H1 (cell line): ENCODE results near the gene TBK1. TPM values are rescaled to one million over a fixed set of nuclear protein-coding genes. Genes with fewer than 3 reads are reported as not detected.

ENCODE experiments used
- CTCF ChIA-PET: fragments of 300-600 bp; sonication (Branson Sonifier 250); formaldehyde crosslinking; loops from one replicate; lab custom pipeline; 2021; ENCODE audit not compliant: partially characterized antibody; lab: Charles Lee
- POLR2A ChIA-PET: fragments of 300-600 bp; sonication (Branson Sonifier 250); formaldehyde crosslinking; loops from one replicate; lab custom pipeline; 2021; ENCODE audit warnings: inconsistent platforms; ENCODE audit not compliant: partially characterized antibody; lab: Charles Lee
- DNase-seq, 2 experiments: peaks; one replicate each; pipeline versions ENCODE4 v3.0.0 to v3.0.0-alpha.2; 2010 to 2022; ENCODE audit warnings: low spot score in 2 of 2, low read depth in 1 of 2, mixed read lengths in 1 of 2
- FAIRE-seq: peaks from 2 replicates; lab custom pipeline; 2011; peaks lifted over from hg19 to GRCh38; lab: Jason Lieb, UNC
- H2AFZ ChIP-seq: 2 replicates; pipeline ENCODE4 v1.8.1; 2012; ENCODE audit warnings: low read length, inconsistent platforms
- H2AK5ac ChIP-seq: 2 replicates; pipeline ENCODE4 v1.6.1; 2013; ENCODE audit warnings: low read depth, low read length
- H2BK120ac ChIP-seq: replicated peaks from 2 replicates; pipeline ENCODE3; 2013; ENCODE audit warnings: low read depth, low read length, inconsistent platforms
- H2BK12ac ChIP-seq: 2 replicates; pipeline ENCODE4 v1.6.1; 2013; ENCODE audit warnings: low read depth, low read length
- H2BK15ac ChIP-seq: 2 replicates; pipeline ENCODE4 v1.6.1; 2013; ENCODE audit warnings: low read length
- H2BK20ac ChIP-seq: 2 replicates; pipeline ENCODE4 v1.6.1; 2013; ENCODE audit warnings: low read length
- H2BK5ac ChIP-seq: 2 replicates; pipeline ENCODE4 v1.6.1; 2013; ENCODE audit warnings: low read depth, low read length
- H3K14ac ChIP-seq: 2 replicates; pipeline ENCODE4 v1.6.1; 2013; ENCODE audit warnings: inconsistent platforms; ENCODE audit not compliant: insufficient read length
- H3K18ac ChIP-seq: 2 replicates; pipeline ENCODE4 v1.6.1; 2013; ENCODE audit warnings: low read length; ENCODE audit errors: extremely low read depth
- H3K23ac ChIP-seq: 2 replicates; pipeline ENCODE4 v1.6.1; 2013; ENCODE audit warnings: inconsistent platforms; ENCODE audit not compliant: insufficient read length
- H3K23me2 ChIP-seq: 2 replicates; pipeline ENCODE4 v1.6.1; 2013; ENCODE audit warnings: low read depth, low read length
- H3K27ac ChIP-seq: 2 replicates; pipeline ENCODE4 v1.6.1; 2011; ENCODE audit warnings: low read depth, low read length, inconsistent platforms
- H3K27me3 ChIP-seq, 4 experiments: replicated peaks in 1 of 4; 1 replicate in 1 of 4; 2 replicates in 3 of 4; pipeline versions ENCODE4 v1.6.1 to v1.8.1; 2011 to 2013; ENCODE audit warnings: low read length in 3 of 4, mild to moderate bottlenecking in 3 of 4, inconsistent platforms in 2 of 4, mixed read lengths in 2 of 4, moderate library complexity in 1 of 4; ENCODE audit not compliant: control insufficient read depth in 3 of 4, insufficient read depth in 3 of 4; ENCODE audit errors: extremely low read depth in 1 of 4
- H3K36me3 ChIP-seq, 4 experiments: 2 replicates each; pipeline versions ENCODE4 v1.6.1 to v1.8.1; 2011 to 2013; ENCODE audit warnings: mild to moderate bottlenecking in 4 of 4, low read length in 3 of 4, moderate library complexity in 2 of 4, control low read depth in 1 of 4, inconsistent platforms in 1 of 4; ENCODE audit not compliant: insufficient read depth in 4 of 4, control insufficient read depth in 2 of 4
- H3K4ac ChIP-seq: replicated peaks from 2 replicates; pipeline ENCODE3; 2013; ENCODE audit warnings: low read length, low read depth, mixed read lengths, inconsistent platforms; ENCODE audit not compliant: insufficient read length
- H3K4me1 ChIP-seq, 4 experiments: replicated peaks in 1 of 4; 1 replicate in 1 of 4; 2 replicates in 3 of 4; pipeline versions ENCODE4 v1.6.1 to v1.8.1; 2011 to 2013; ENCODE audit warnings: low read length in 3 of 4, inconsistent platforms in 2 of 4, mixed read lengths in 1 of 4; ENCODE audit not compliant: insufficient read depth in 4 of 4, control insufficient read depth in 3 of 4
- H3K4me2 ChIP-seq, 2 experiments: 2 replicates each; pipeline versions ENCODE4 v1.6.1 to v1.8.1; 2011 to 2013; ENCODE audit warnings: low read depth in 2 of 2, low read length in 2 of 2, control low read depth in 1 of 2, inconsistent platforms in 1 of 2, mild to moderate bottlenecking in 1 of 2; ENCODE audit not compliant: insufficient read depth in 1 of 2
- H3K4me3 ChIP-seq, 4 experiments: fragments of 200-600, 300-600 bp in 1 of 4; sonication (generic), shearing (Covaris generic), sonication (Bioruptor Twin) in 1 of 4; 2 replicates each; pipeline versions ENCODE4 v1.5.1 to v1.8.1; 2011 to 2016; ENCODE audit warnings: low read length in 4 of 4, low read depth in 3 of 4, control low read depth in 2 of 4, inconsistent platforms in 2 of 4, mild to moderate bottlenecking in 2 of 4, mixed read lengths in 1 of 4, moderate library complexity in 1 of 4; ENCODE audit not compliant: insufficient read depth in 2 of 4; ENCODE audit errors: extremely low read depth in 1 of 4
- H3K56ac ChIP-seq: replicated peaks from 2 replicates; pipeline ENCODE3; 2013; ENCODE audit warnings: low read depth, mild to moderate bottlenecking, mixed read lengths, low read length, inconsistent platforms; ENCODE audit not compliant: insufficient read length
- H3K79me1 ChIP-seq: 2 replicates; pipeline ENCODE4 v1.6.1; 2013; ENCODE audit warnings: low read depth, low read length, control low read depth
- H3K79me2 ChIP-seq, 2 experiments: 2 replicates each; pipeline versions ENCODE4 v1.6.1 to v1.8.1; 2012 to 2013; ENCODE audit warnings: low read length in 2 of 2, mild to moderate bottlenecking in 2 of 2, inconsistent platforms in 1 of 2; ENCODE audit not compliant: insufficient read depth in 2 of 2, control insufficient read depth in 1 of 2
- H3K9ac ChIP-seq, 4 experiments: replicated peaks in 1 of 4; 1 replicate in 1 of 4; 2 replicates in 3 of 4; pipeline versions ENCODE4 v1.6.1 to v1.8.1; 2011 to 2013; ENCODE audit warnings: low read depth in 3 of 4, low read length in 3 of 4, control low read depth in 2 of 4, mild to moderate bottlenecking in 2 of 4, moderate library complexity in 2 of 4, inconsistent platforms in 1 of 4; ENCODE audit errors: extremely low read depth in 1 of 4
- H3K9me3 ChIP-seq, 2 experiments: 2 replicates each; pipeline versions ENCODE4 v1.6.1 to v1.8.1; 2012 to 2013; ENCODE audit warnings: mild to moderate bottlenecking in 2 of 2, moderate library complexity in 2 of 2, control low read depth in 1 of 2, inconsistent platforms in 1 of 2, low read depth in 1 of 2, low read length in 1 of 2, mixed read lengths in 1 of 2; ENCODE audit not compliant: insufficient read depth in 2 of 2
- H4K20me1 ChIP-seq, 2 experiments: replicated peaks in 1 of 2; 2 replicates each; pipeline versions ENCODE3 to v1.8.1; 2011 to 2013; ENCODE audit warnings: inconsistent platforms in 2 of 2, low read length in 2 of 2, mild to moderate bottlenecking in 1 of 2; ENCODE audit not compliant: insufficient read depth in 2 of 2, control insufficient read depth in 1 of 2
- H4K5ac ChIP-seq: 2 replicates; pipeline ENCODE4 v1.6.1; 2013; ENCODE audit warnings: low read length, low read depth, mixed read lengths, inconsistent platforms; ENCODE audit not compliant: insufficient read length
- H4K8ac ChIP-seq: 2 replicates; pipeline ENCODE4 v1.8.0; 2013; ENCODE audit warnings: mild to moderate bottlenecking, moderate library complexity, low read length, inconsistent platforms; ENCODE audit not compliant: insufficient read depth; ENCODE audit errors: extremely low read depth
- H4K91ac ChIP-seq: replicated peaks from 2 replicates; pipeline ENCODE3; 2013; ENCODE audit warnings: low read length, mixed read lengths, inconsistent platforms; ENCODE audit not compliant: insufficient read length
- HDAC2 ChIP-seq, 2 experiments: fragments of 300-600 bp in 1 of 2; sonication (generic) in 1 of 2; IDR thresholded peaks; 2 replicates each; pipeline ENCODE4 v1.6.1; 2011 to 2012; ENCODE audit warnings: low read depth in 2 of 2, low read length in 2 of 2, mild to moderate bottlenecking in 2 of 2, moderate library complexity in 2 of 2, borderline replicate concordance in 1 of 2, inconsistent platforms in 1 of 2
- WGBS, 2 experiments: shearing (Covaris generic) in 1 of 2; methylation state at CpG; one replicate each; pipeline versions ENCODE4 v1.1.6 to v1.1.7; 2013 to 2015; ENCODE audit warnings: low lambda C conversion rate in 2 of 2, mixed read lengths in 2 of 2, inconsistent platforms in 1 of 2, low coverage in 1 of 2, missing lambda C conversion rate in 1 of 2; ENCODE audit not compliant: insufficient replicate concordance in 2 of 2, insufficient coverage in 1 of 2, insufficient read length in 1 of 2; ENCODE audit errors: extremely low coverage in 1 of 2, missing lambda C conversion rate in 1 of 2; 5-methylcytosine and 5-hydroxymethylcytosine counted together
- polyA plus RNA-seq, 7 experiments: library from polyadenylated mRNA; depleted of rRNA in 3 of 7; stranded (reverse) in 5 of 7; unstranded in 2 of 7; fragments of >200 nt in 5 of 7; fragments of 200-250 nt in 2 of 7; gene quantifications; 1 replicate in 5 of 7; 2 replicates in 1 of 7; 4 replicates in 1 of 7; pipeline versions ENCODE4 v1.2.1 to v1.2.3, GENCODE V29; 2011 to 2013; ENCODE audit warnings: missing spikeins in 2 of 7, mixed read lengths in 2 of 7
- total RNA-seq: library from RNA; stranded (reverse); fragmentation: NEBNext Ultra II Directional; extraction: Animal tissue kit (Norgen Biotek cat#: 25700); gene quantifications from 2 replicates; pipeline ENCODE4 v1.2.1, GENCODE V29; 2021
- TF ChIP-seq, protein P1 (sequence below): IDR thresholded peaks from 2 replicates; pipeline ENCODE4 v1.6.1; 2011; ENCODE audit warnings: low read length, improper control_type of control experiment

Gene TBK1
- total and polyA plus RNA-seq, 2 of the 8 experiments (the other 6 are each of a cell fraction or from before 2014, with no cell fraction given), result 5.3 to 20.4 TPM

- peak; percentile 78 for FAIRE-seq
These were observed 1.0 kb upstream of the TBK1 start for GRCh38 chr12:64450711-64451486.

More at GRCh38 chr12:64450711-64451486, 1.0 kb upstream of the TBK1 start:
- CTCF ChIA-PET, result interaction anchor here (0.7 to 1.4 kb wide), 3 partner anchors 40 to 247 kb away, joined by 3 to 4 read pairs (median 4); no protein-coding TSS in a partner anchor
- no peak overlapping the region for H3K9ac ChIP-seq
- H2BK5ac ChIP-seq, result no peak overlapping the region
- DNase-seq, result no peak
- peaks cover 3 to 35% of the 10 kb centered on the region in 2 experiments; a peak in 3 of 4 replicates for H3K79me2 ChIP-seq
- TF ChIP-seq HDAC2 (IDR thresholded peaks at IDR 0.05; ENCODE audit: borderline replicate concordance in 1 of 2, low read depth in 2 of 2, low read length in 2 of 2), result 0 out of 4 replicates have a peak, but pooled peaks of 1 of the 2 experiments have one; percentile 14
- TF ChIP-seq, protein P1, sequence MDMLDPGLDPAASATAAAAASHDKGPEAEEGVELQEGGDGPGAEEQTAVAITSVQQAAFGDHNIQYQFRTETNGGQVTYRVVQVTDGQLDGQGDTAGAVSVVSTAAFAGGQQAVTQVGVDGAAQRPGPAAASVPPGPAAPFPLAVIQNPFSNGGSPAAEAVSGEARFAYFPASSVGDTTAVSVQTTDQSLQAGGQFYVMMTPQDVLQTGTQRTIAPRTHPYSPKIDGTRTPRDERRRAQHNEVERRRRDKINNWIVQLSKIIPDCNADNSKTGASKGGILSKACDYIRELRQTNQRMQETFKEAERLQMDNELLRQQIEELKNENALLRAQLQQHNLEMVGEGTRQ, result no peak
- TF ChIP-seq, all 59 proteins: peak for 1
- Histone ChIP-seq H4K5ac (no peak overlapping the region), H2AFZ (no peak overlapping the region), H2BK15ac (no peak overlapping the region), H3K9me3 (no peaks in the 10 kb centered on the region), H3K4me3 (peak overlapping the region; percentile 75 to 91 (median 88)), H3K4me1 (peaks cover 0 to 10% (median 3%) of the 10 kb centered on the region in 4 experiments; a peak in 2 of 7 replicates), H4K91ac (no peak overlapping the region), H4K8ac (no peak overlapping the region), H2BK20ac (no peak overlapping the region), H3K4ac (no peak overlapping the region), H3K27me3 (no peaks in the 10 kb centered on the region), H3K4me2 (peak overlapping the region; percentile 80 to 88), H3K14ac (no peak overlapping the region), H3K36me3 (peaks cover 6 to 26% (median 15%) of the 10 kb centered on the region in 4 experiments), H3K56ac (no peak overlapping the region), H3K18ac (no peak overlapping the region), H3K23me2 (peaks cover 4% of the 10 kb centered on the region; the same call in 1 of the 2 replicates), H3K27ac (no peak overlapping the region), H2BK120ac (no peak overlapping the region), H2BK12ac (no peak overlapping the region), H4K20me1 (peaks cover 0 to under 1% of the 10 kb centered on the region in 2 experiments), H2AK5ac (no peak overlapping the region), H3K79me1 (no peaks in the 10 kb centered on the region), H3K23ac (no peak overlapping the region)
- POLR2A ChIA-PET, result interaction anchor here (0.6 to 2.5 kb wide), 21 partner anchors 9 to 334 kb away, joined by 3 to 21 read pairs (median 5); partner anchors contain the start of gene RASSF3
- WGBS, 2 experiments, result 16% methylated on average over 8 of the region's 8 CpGs; no CpG with 5 or more reads in 1 of the 2 experiments
